Astrocyte (in vitro differentiated cells and primary cell): ENCODE results near the gene BANF2. TPM values are rescaled to one million over a fixed set of nuclear protein-coding genes. Genes with fewer than 3 reads are reported as not detected.

ENCODE experiments used
- DNase-seq: peaks from one replicate; pipeline ENCODE4 v3.0.0-alpha.2; 2010; ENCODE audit warnings: low read depth
- FAIRE-seq: peaks from 2 replicates; lab custom pipeline; 2011; peaks lifted over from hg19 to GRCh38; lab: Jason Lieb, UNC
- H2AFZ ChIP-seq: 2 replicates; pipeline ENCODE4 v1.6.0; 2012; ENCODE audit warnings: low read depth, low read length, inconsistent platforms
- H3K27ac ChIP-seq: 2 replicates; pipeline ENCODE4 v1.5.1; 2011; ENCODE audit warnings: low read depth, low read length, inconsistent platforms
- H3K27me3 ChIP-seq: 2 replicates; pipeline ENCODE4 v1.6.0; 2011; ENCODE audit warnings: low read length, inconsistent platforms; ENCODE audit not compliant: insufficient read depth
- H3K36me3 ChIP-seq: 2 replicates; pipeline ENCODE4 v1.5.1; 2011; ENCODE audit warnings: low read length, inconsistent platforms; ENCODE audit not compliant: insufficient read depth
- H3K4me1 ChIP-seq: 2 replicates; pipeline ENCODE4 v1.5.1; 2011; ENCODE audit warnings: low read length, inconsistent platforms; ENCODE audit not compliant: insufficient read depth
- H3K4me2 ChIP-seq: 2 replicates; pipeline ENCODE4 v1.6.0; 2012; ENCODE audit warnings: low read length, inconsistent platforms
- H3K4me3 ChIP-seq: 2 replicates; pipeline ENCODE4 v1.5.1; 2011; ENCODE audit warnings: low read depth, mild to moderate bottlenecking, low read length, inconsistent platforms; ENCODE audit not compliant: insufficient read depth
- H3K79me2 ChIP-seq: 2 replicates; pipeline ENCODE4 v1.6.0; 2012; ENCODE audit warnings: mild to moderate bottlenecking, low read length, inconsistent platforms; ENCODE audit not compliant: insufficient read depth
- H3K9ac ChIP-seq: 2 replicates; pipeline ENCODE4 v1.6.0; 2012; ENCODE audit warnings: mild to moderate bottlenecking, low read length, inconsistent platforms
- H3K9me3 ChIP-seq: 2 replicates; pipeline ENCODE4 v1.5.1; 2012; ENCODE audit warnings: low read depth, mild to moderate bottlenecking, low read length, inconsistent platforms; ENCODE audit not compliant: insufficient read depth
- H4K20me1 ChIP-seq: 2 replicates; pipeline ENCODE4 v1.6.0; 2012; ENCODE audit warnings: low read length, inconsistent platforms; ENCODE audit not compliant: insufficient read depth
- H3K27ac Mint-ChIP-seq: one replicate; pipeline ENCODE4 v1.8.0; 2021; ENCODE audit warnings: mild to moderate bottlenecking, mixed read lengths; ENCODE audit not compliant: unreplicated experiment
- H3K27me3 Mint-ChIP-seq: one replicate; pipeline ENCODE4 v1.8.0; 2021; ENCODE audit warnings: low read depth, mixed read lengths; ENCODE audit not compliant: unreplicated experiment
- H3K36me3 Mint-ChIP-seq: one replicate; pipeline ENCODE4 v1.8.0; 2021; ENCODE audit warnings: low read depth, mixed read lengths; ENCODE audit not compliant: unreplicated experiment
- H3K4me1 Mint-ChIP-seq: one replicate; pipeline ENCODE4 v1.8.0; 2021; ENCODE audit warnings: low read depth, mixed read lengths; ENCODE audit not compliant: unreplicated experiment
- H3K4me3 Mint-ChIP-seq: one replicate; pipeline ENCODE4 v1.8.0; 2021; ENCODE audit warnings: mild to moderate bottlenecking, moderate library complexity, mixed read lengths; ENCODE audit not compliant: unreplicated experiment
- H3K9me3 Mint-ChIP-seq: one replicate; pipeline ENCODE4 v1.8.0; 2021; ENCODE audit warnings: mild to moderate bottlenecking, mixed read lengths; ENCODE audit not compliant: unreplicated experiment
- EZH2 ChIP-seq: IDR thresholded peaks from 2 replicates; pipeline ENCODE4 v1.6.1; 2012; ENCODE audit warnings: mild to moderate bottlenecking, low read length, inconsistent platforms; ENCODE audit not compliant: insufficient read depth
- total RNA-seq: library from RNA; stranded (reverse); gene quantifications from 2 replicates; pipeline ENCODE4 v1.2.1, GENCODE V29; 2021
- TF ChIP-seq, protein P1 (sequence below): IDR thresholded peaks from 2 replicates; pipeline ENCODE4 v1.5.1; 2011; ENCODE audit warnings: low read depth, mild to moderate bottlenecking, inconsistent platforms, low read length, moderate library complexity; ENCODE audit not compliant: insufficient read depth

Gene BANF2
- total RNA-seq, 1 donor from 2014 or later = not detected

DNA sequence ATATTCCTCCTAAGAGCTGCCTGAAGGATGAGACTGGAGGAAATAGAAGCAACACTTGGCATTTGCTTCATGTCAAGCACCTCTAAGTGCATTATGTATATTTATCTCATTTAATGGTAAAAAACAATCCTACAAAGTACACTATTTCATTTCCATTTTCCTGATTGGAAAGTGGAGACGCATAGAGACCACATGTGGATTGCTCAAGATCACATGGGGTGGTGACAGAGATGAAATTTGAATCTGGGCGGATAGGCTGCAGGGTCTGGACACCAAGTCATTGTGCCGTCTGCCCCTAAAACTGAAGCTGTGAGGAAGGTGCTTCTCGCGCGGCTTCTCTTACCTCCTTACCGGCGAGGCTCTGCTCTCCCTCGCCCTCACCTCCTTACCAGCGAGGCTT, 30.3 kb downstream of the BANF2 start:
- peaks cover 13% of the 10 kb centered on the region for H3K4me1 Mint-ChIP-seq
- Histone ChIP-seq H3K27me3 (no peaks in the 10 kb centered on the region), H3K36me3 (no peaks in the 10 kb centered on the region), H3K79me2 (no peaks in the 10 kb centered on the region), H3K4me3 (no peak overlapping the region), H3K9me3 (no peaks in the 10 kb centered on the region), H3K4me1 (no peaks in the 10 kb centered on the region), H2AFZ (no peak overlapping the region), H3K9ac (no peak overlapping the region), H4K20me1 (no peaks in the 10 kb centered on the region), H3K27ac (no peak overlapping the region), H3K4me2 (no peak overlapping the region)
- H3K27me3 Mint-ChIP-seq = peaks cover 17% of the 10 kb centered on the region
- no peak overlapping the region for H3K27ac Mint-ChIP-seq
- H3K4me3 Mint-ChIP-seq = no peak overlapping the region
- no peak for DNase-seq
- no peaks in the 10 kb centered on the region for H3K36me3 Mint-ChIP-seq
- no peaks in the 10 kb centered on the region for H3K9me3 Mint-ChIP-seq
- no peak for FAIRE-seq
- TF ChIP-seq EZH2 = no peak
- TF ChIP-seq, protein P1, sequence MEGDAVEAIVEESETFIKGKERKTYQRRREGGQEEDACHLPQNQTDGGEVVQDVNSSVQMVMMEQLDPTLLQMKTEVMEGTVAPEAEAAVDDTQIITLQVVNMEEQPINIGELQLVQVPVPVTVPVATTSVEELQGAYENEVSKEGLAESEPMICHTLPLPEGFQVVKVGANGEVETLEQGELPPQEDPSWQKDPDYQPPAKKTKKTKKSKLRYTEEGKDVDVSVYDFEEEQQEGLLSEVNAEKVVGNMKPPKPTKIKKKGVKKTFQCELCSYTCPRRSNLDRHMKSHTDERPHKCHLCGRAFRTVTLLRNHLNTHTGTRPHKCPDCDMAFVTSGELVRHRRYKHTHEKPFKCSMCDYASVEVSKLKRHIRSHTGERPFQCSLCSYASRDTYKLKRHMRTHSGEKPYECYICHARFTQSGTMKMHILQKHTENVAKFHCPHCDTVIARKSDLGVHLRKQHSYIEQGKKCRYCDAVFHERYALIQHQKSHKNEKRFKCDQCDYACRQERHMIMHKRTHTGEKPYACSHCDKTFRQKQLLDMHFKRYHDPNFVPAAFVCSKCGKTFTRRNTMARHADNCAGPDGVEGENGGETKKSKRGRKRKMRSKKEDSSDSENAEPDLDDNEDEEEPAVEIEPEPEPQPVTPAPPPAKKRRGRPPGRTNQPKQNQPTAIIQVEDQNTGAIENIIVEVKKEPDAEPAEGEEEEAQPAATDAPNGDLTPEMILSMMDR = no peak

DNA sequence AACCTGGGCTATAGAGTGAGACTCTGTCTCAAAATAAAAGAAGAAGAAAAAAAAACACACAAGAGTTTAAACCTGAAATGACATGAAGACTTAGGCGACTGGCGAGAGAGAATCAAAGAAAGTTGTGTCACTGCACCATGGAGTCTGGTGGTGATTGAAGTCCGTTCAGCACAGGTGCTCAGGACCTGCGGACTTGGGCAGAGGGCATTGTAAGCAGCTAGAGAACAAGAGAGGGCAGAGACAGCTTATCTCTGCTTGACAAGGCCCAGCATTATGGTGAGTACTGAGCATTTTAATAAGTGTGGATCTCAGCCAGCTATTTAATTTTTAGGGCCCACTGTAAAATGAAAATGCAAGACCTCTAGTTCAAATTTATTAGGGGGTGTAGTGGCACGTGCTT, 31.5 kb downstream of the BANF2 start:
- Histone ChIP-seq H3K79me2 (no peaks in the 10 kb centered on the region), H3K4me2 (no peak overlapping the region), H3K9ac (no peak overlapping the region), H2AFZ (no peak overlapping the region), H3K9me3 (peaks cover 3% of the 10 kb centered on the region), H3K36me3 (no peaks in the 10 kb centered on the region), H3K4me1 (peaks cover 6% of the 10 kb centered on the region), H3K4me3 (no peak overlapping the region), H3K27ac (no peak overlapping the region), H4K20me1 (no peaks in the 10 kb centered on the region), H3K27me3 (no peaks in the 10 kb centered on the region)
- no peak for TF ChIP-seq EZH2
- TF ChIP-seq, protein P1 = no peak
- Mint-ChIP-seq H3K4me3 (no peak overlapping the region), H3K36me3 (no peaks in the 10 kb centered on the region), H3K27ac (no peak overlapping the region), H3K4me1 (peaks cover 19% of the 10 kb centered on the region), H3K27me3 (peaks cover 15% of the 10 kb centered on the region), H3K9me3 (no peaks in the 10 kb centered on the region)
- no peak for FAIRE-seq
- no peak for DNase-seq

DNA sequence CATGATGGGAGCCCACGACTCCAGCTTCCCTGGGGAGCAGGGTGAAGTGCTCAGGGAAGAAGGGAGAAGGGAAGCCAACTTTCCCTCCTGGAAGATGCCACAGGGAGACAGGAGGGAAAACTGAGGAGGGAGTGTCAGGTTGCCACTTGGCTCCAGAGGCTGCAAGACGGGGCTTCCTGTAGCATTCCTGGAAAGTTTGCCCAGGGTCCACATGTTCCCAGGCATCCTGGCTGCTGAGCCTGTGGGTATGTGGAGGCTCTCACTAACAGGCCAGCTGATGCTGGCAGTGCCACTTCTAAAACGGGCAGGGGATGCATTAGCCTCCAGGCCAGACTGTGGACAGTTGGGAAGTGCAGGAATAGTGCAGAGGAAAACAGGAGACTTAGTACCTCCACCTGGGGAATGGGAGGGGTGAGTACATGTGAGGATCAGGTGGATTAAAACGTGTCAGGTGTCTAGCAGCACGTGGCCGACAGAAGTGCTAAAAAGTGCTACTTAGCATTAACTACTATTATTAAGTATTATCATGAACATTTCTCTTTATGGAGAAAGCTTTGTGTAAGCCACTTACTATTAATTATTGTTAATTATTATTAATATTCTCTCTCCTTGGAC, 33.2 kb downstream of the BANF2 start:
- no peaks in the 10 kb centered on the region for H3K79me2 ChIP-seq
- no peak overlapping the region for H3K4me3 ChIP-seq
- FAIRE-seq (no peak), DNase-seq (no peak)
- H3K9me3 Mint-ChIP-seq = peaks cover 4% of the 10 kb centered on the region
- H3K4me3 Mint-ChIP-seq = no peak overlapping the region
- H3K27ac Mint-ChIP-seq = no peak overlapping the region
- H3K36me3 ChIP-seq = no peaks in the 10 kb centered on the region
- no peaks in the 10 kb centered on the region for H3K36me3 Mint-ChIP-seq
- TF ChIP-seq EZH2 = no peak
- TF ChIP-seq, protein P1 = no peak
- no peak overlapping the region for H3K4me2 ChIP-seq
- H3K27me3 ChIP-seq = no peaks in the 10 kb centered on the region
- no peaks in the 10 kb centered on the region for H4K20me1 ChIP-seq
- H3K27me3 Mint-ChIP-seq = peaks cover 15% of the 10 kb centered on the region
- no peak overlapping the region for H3K27ac ChIP-seq
- H3K4me1 Mint-ChIP-seq = peaks cover 17% of the 10 kb centered on the region
- no peak overlapping the region for H3K9ac ChIP-seq
- H3K9me3 ChIP-seq = peaks cover 4% of the 10 kb centered on the region
- H3K4me1 ChIP-seq = peaks cover 6% of the 10 kb centered on the region
- H2AFZ ChIP-seq = no peak overlapping the region
